K562 (cell line): ENCODE measurements around the gene PRPSAP1. TPM values are rescaled to one million over a fixed set of nuclear protein-coding genes. Genes with fewer than 3 reads are reported as not detected.
A peak's percentile ranks its signal among the peaks of the same experiment; 100 is the strongest.

Source experiments
- BCLAF1 ChIP-seq, 2 experiments: fragments of 450-650 bp in 1 of 2; IDR thresholded peaks; 2 replicates each; pipeline ENCODE4 v1.6.1; 2011 to 2017; ENCODE audit warnings: low read depth in 2 of 2, antibody characterized with exemption in 1 of 2, borderline replicate concordance in 1 of 2, low read length in 1 of 2, mild to moderate bottlenecking in 1 of 2, mixed read lengths in 1 of 2; ENCODE audit not compliant: control insufficient read depth in 1 of 2
- ERF ChIP-seq: fragments of 450-650 bp; formaldehyde crosslinking; IDR thresholded peaks from 2 replicates; pipeline ENCODE4 v1.4.0; 2020; ENCODE audit warnings: mild to moderate bottlenecking, mixed read lengths
- EWSR1 ChIP-seq: fragments of 450-650 bp; IDR thresholded peaks from 2 replicates; pipeline ENCODE4 v1.6.1; 2018; ENCODE audit warnings: borderline replicate concordance, mild to moderate bottlenecking, low read depth, moderate library complexity; ENCODE audit not compliant: partially characterized antibody
- FOXK1 ChIP-seq: sonication (generic); formaldehyde crosslinking; IDR thresholded peaks from 2 replicates; pipeline ENCODE4 v1.8.0; 2022; ENCODE audit warnings: missing genetic modification reagents, mild to moderate bottlenecking, borderline replicate concordance
- FOXP1 ChIP-seq: sonication (generic); formaldehyde crosslinking; IDR thresholded peaks from 2 replicates; pipeline ENCODE4 v1.8.0; 2022; ENCODE audit warnings: mild to moderate bottlenecking, missing genetic modification reagents
- GATA2 ChIP-seq: sonication (generic); formaldehyde crosslinking; IDR thresholded peaks from 2 replicates; pipeline ENCODE4 v1.4.0; 2020; ENCODE audit warnings: mild to moderate bottlenecking, missing genetic modification reagents
- HMG20A ChIP-seq: fragments of 450-650 bp; formaldehyde crosslinking; conservative IDR thresholded peaks from 2 replicates; pipeline ENCODE4 v1.4.0; 2020; ENCODE audit warnings: mild to moderate bottlenecking, mixed read lengths
- KDM2B ChIP-seq: fragments of 250-450 bp; sonication (Bioruptor Pico); IDR thresholded peaks from 2 replicates; pipeline ENCODE4 v1.8.0; 2021; ENCODE audit warnings: mild to moderate bottlenecking, moderate library complexity
- NEUROD1 ChIP-seq: fragments of 150-350 bp; IDR thresholded peaks from 2 replicates; pipeline ENCODE4 v1.6.1; 2014; ENCODE audit warnings: borderline replicate concordance, low read length, low read depth; ENCODE audit not compliant: partially characterized antibody
- POLR2AphosphoS5 ChIP-seq: IDR thresholded peaks from 2 replicates; pipeline ENCODE4 v1.6.1; 2011; ENCODE audit warnings: mild to moderate bottlenecking, low read depth, low read length, moderate library complexity; ENCODE audit not compliant: control insufficient read depth, insufficient read depth
- TGIF2 ChIP-seq: sonication (generic); formaldehyde crosslinking; IDR thresholded peaks from 2 replicates; pipeline ENCODE4 v1.8.1; 2022; ENCODE audit warnings: mild to moderate bottlenecking, missing genetic modification reagents, moderate library complexity
- UBTF ChIP-seq, 2 experiments: IDR thresholded peaks; 2 replicates each; pipeline ENCODE4 v1.6.1; 2012; ENCODE audit warnings: improper control_type of control experiment in 2 of 2, low read depth in 2 of 2, low read length in 2 of 2, borderline replicate concordance in 1 of 2
- ZFP36 ChIP-seq: fragments of 150-350 bp; IDR thresholded peaks from 2 replicates; pipeline ENCODE4 v1.6.1; 2018; ENCODE audit warnings: low read length, low read depth; ENCODE audit not compliant: partially characterized antibody
- ZNF121 ChIP-seq: sonication (generic); formaldehyde crosslinking; conservative IDR thresholded peaks from 2 replicates; pipeline ENCODE4 v1.8.0; 2022; ENCODE audit warnings: missing genetic modification reagents
- ZNF133 ChIP-seq: fragments of 250-450 bp; sonication (Bioruptor Pico); IDR thresholded peaks from 2 replicates; pipeline ENCODE4 v1.4.0; 2020; ENCODE audit warnings: mild to moderate bottlenecking
- ZNF134 ChIP-seq: fragments of 250-450 bp; sonication (Bioruptor Pico); conservative IDR thresholded peaks from 2 replicates; pipeline ENCODE4 v1.4.0; 2020
- ZNF354B ChIP-seq: fragments of 250-450 bp; sonication (Bioruptor Pico); IDR thresholded peaks from 2 replicates; pipeline ENCODE4 v1.4.0; 2020
- ZNF695 ChIP-seq: fragments of 450-650 bp; formaldehyde crosslinking; IDR thresholded peaks from 2 replicates; pipeline ENCODE4 v1.4.0; 2020; ENCODE audit warnings: mild to moderate bottlenecking, moderate library complexity
- polyA plus RNA-seq, 8 experiments: library from polyadenylated mRNA; depleted of rRNA in 4 of 8; stranded (reverse) in 5 of 8; unstranded in 3 of 8; fragments of >200 nt; fragmentation: Nextera tagmentation in 2 of 8; fragmentation: Illumina TruSeq in 1 of 8; extraction: Ambion mirVana in 2 of 8; extraction: Trizol in 1 of 8; gene quantifications; 2 replicates each; pipeline versions ENCODE4 v1.2.1 to v1.2.3, GENCODE V29; 2011 to 2014; ENCODE audit warnings: inconsistent platforms in 1 of 8, missing spikeins in 1 of 8
- total RNA-seq, 7 experiments: library from RNA; depleted of rRNA in 6 of 7; stranded (reverse); fragments of >200 nt in 6 of 7; fragmentation: Illumina TruSeq in 2 of 7; extraction: Trizol in 2 of 7; gene quantifications; 2 replicates each; pipeline versions ENCODE4 v1.2.1 to v1.2.3, GENCODE V29; 2011 to 2021; ENCODE audit warnings: low replicate concordance in 1 of 7
- TF ChIP-seq, protein P1 (sequence below): IDR thresholded peaks from 3 replicates; pipeline ENCODE4 v1.6.1; 2011; ENCODE audit warnings: borderline replicate concordance, mild to moderate bottlenecking; ENCODE audit not compliant: insufficient read length, insufficient read depth
- TF ChIP-seq, protein P2 (sequence below): fragments of 450-650 bp; IDR thresholded peaks from 2 replicates; pipeline ENCODE4 v1.6.1; 2016; ENCODE audit warnings: missing biosample characterization, missing genetic modification characterization

Gene PRPSAP1
- total and polyA plus RNA-seq, 9 of the 15 experiments (the other 6 are each of a cell fraction or from before 2014, with no cell fraction given), result 21.9 to 77.1 (median 40.8) TPM

- TF ChIP-seq BCLAF1 (IDR thresholded peaks at IDR 0.05; ENCODE audit: borderline replicate concordance in 1 of 2, control insufficient read depth in 1 of 2, low read depth in 2 of 2, low read length in 1 of 2) (no peak), ZNF354B (CRISPR knock-in tag) (no peak), ZNF121 (no peak), ZFP36 (no peak), HMG20A (CRISPR knock-in tag) (no peak), NEUROD1 (no peak), ZNF695 (CRISPR knock-in tag) (no peak), UBTF (IDR thresholded peaks at IDR 0.05; ENCODE audit: borderline replicate concordance in 1 of 2, low read depth in 2 of 2, low read length in 2 of 2) (0 out of 4 replicates have a peak, but pooled peaks of 1 of the 2 experiments have one; percentile 38), KDM2B (CRISPR knock-in tag) (0 out of 2 replicates have a peak, but pooled peaks have one; percentile 11), EWSR1 (no peak), GATA2 (no peak), ZNF133 (0 out of 2 replicates have a peak, but pooled peaks have one; percentile 20), FOXP1 (CRISPR knock-in tag) (no peak), ERF (CRISPR knock-in tag) (no peak), TGIF2 (CRISPR knock-in tag) (peak; percentile 86; the same call in 1 of the 2 replicates), POLR2AphosphoS5 (no peak), FOXK1 (0 out of 2 replicates have a peak, but pooled peaks have one; percentile 21), ZNF134 (CRISPR knock-in tag) (no peak)
- TF ChIP-seq, protein P1, sequence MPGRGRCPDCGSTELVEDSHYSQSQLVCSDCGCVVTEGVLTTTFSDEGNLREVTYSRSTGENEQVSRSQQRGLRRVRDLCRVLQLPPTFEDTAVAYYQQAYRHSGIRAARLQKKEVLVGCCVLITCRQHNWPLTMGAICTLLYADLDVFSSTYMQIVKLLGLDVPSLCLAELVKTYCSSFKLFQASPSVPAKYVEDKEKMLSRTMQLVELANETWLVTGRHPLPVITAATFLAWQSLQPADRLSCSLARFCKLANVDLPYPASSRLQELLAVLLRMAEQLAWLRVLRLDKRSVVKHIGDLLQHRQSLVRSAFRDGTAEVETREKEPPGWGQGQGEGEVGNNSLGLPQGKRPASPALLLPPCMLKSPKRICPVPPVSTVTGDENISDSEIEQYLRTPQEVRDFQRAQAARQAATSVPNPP, result no peak
- TF ChIP-seq, protein P2, sequence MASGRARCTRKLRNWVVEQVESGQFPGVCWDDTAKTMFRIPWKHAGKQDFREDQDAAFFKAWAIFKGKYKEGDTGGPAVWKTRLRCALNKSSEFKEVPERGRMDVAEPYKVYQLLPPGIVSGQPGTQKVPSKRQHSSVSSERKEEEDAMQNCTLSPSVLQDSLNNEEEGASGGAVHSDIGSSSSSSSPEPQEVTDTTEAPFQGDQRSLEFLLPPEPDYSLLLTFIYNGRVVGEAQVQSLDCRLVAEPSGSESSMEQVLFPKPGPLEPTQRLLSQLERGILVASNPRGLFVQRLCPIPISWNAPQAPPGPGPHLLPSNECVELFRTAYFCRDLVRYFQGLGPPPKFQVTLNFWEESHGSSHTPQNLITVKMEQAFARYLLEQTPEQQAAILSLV (tag), result no peak
These were observed 88.0 kb downstream of the PRPSAP1 start (continued) for GRCh38 chr17:76265624-76266243.
